GM21723 (cell line): ENCODE results near the gene NAPG.
"Not testable (repeated sequence)": the region's sequence is repeated elsewhere in the genome, so short reads cannot be mapped to it uniquely, and the experiment has no call there.

Source experiments
- ATAC-seq: cut with Tn5 transposase; IDR thresholded peaks from one replicate; pipeline ENCODE4 v1.9.1; 2021; ENCODE audit warnings: mild to moderate bottlenecking, moderate library complexity; ENCODE audit not compliant: unreplicated experiment

Gene NAPG

GRCh38 chr18:10544093-10544748 is 18.4 kb downstream of the NAPG start:
- ATAC-seq, result no peak

DNA sequence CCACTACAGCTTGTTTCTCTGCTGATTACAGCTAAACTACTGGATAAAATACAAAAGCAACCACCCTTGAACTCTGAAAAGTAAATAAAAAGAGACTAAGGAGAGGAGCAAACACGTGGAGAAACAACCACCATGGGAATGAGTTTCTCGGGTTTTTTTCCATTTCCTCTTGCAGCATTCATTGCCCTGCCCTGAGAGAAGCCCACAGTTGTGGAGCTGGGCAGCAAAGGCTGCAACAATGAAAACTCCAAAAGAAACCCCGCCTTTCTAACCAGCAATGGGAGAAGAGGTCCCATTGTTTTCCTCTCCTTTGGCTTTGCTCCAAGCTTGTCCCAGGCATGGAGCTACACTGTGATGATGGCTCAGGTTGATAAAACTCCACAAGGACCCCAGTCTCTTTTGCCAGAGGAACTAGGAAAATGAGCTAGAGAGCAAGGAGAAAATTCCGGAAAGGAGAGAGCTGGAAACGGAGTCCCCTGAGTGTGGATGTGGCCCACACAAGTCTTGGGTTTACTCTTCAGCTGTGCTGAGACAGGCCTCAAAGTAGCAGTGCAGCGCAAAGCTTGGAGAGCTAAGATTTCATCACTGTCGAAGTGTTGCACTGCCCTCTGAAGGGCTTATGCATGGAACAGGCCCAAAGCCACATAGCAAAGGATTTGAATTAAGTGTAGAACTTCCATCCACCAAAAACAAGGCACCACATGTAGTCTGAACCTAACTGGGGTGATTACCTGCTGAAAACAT is 20.9 kb downstream of the NAPG start:
- ATAC-seq, result no peak

DNA sequence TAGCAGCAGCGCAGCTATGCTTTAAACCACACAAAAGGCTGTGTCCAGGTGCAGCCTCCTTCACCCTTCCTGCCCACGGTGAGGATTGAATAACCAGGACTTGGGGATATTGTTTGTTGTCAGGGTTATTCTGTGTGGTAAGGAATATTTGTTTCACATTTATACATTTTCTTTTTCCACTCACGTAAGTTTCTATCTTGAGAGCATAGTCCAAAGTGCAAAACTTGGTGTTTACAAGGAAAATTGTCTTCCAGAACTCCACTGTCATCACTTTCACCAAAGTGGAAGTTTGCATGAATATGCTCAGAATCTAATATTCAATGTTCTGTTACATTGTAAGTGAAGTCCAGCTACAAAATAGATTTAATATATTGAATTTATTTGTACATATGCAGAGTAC is 26.4 kb downstream of the NAPG start:
- no peak for ATAC-seq

DNA sequence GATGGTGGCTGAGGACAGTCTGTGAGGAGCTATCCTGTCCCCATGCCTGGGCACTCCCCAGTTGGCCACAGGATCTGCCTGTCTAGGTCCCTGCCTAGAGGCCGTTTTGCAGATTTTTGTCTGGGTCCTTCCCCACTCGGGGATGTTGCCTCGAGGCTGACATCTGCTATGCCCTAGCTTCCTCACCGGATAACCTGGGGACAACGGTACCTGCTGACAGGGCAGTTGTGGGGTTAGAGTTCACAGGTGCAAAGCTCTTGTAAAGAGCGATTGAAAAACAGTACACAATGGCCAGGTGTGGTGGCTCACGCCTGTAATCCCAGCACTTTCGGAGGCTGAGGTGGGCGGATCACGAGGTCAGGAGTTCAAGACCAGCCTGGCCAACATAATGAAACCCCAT is 30.4 kb downstream of the NAPG start:
- ATAC-seq, result not testable (repeated sequence)

- no peak for ATAC-seq
These were observed 31.4 kb downstream of the NAPG start for GRCh38 chr18:10557085-10557677.

GRCh38 chr18:10558243-10558966 is 32.6 kb downstream of the NAPG start:
- no peak for ATAC-seq

DNA sequence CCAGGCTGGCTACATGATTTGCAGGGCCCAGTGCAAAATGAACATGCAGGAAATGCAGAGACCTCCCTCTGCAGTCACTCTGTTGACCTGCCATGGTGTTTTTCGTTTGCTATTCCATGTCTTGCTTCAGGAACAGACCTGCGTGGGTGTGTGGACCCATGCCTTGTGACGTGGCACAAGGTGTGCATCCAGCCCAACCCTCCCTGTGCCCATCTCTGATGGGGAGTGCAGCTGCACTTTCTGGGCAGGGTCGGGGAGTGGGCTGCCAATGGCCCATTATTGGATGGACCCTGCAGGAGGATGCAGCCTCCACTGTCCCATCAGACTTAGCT is 33.1 kb downstream of the NAPG start:
- ATAC-seq, result no peak

DNA sequence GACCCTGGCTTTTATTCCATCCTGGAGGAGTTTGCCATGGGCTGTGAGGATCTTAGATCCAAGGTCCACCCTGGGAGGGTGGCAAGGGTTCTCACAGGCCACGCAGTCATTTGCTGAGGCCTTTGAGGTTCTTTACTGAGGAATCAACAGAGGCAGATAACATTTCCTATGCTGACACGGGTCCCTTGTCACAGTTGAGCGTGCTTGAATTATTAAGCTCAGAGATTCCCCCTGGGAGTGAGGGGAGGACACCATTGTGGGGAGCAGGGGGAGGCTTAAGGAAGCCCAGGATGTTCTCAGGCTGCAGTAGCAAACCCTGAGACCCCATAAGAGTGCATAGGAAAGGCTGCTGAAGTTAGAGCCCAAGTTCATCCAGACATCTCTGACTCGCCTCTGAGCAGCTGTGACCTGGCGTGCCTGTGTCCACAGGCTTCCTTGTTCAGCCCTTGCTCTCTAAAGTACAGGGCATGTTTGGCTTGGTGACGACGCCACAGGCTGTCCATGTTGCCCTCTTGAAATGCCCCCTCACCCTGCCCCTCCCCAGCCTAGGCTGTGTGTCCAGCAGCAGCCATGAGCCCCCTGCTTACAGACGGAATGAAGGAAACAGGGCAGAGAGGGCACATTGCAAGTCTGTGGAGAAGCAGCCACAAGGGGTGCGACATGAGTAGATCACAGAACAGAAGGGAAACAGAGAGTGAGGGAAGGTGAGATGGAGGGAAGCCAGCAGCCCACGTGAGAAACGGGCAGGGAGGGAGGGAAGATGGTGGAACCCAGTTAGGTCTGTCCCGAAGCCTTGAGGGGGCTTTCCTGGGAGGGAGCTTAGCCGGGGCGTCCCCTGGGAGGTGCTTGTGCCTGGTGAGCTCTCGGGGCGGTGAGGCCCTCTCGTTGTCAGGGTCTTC is 34.0 kb downstream of the NAPG start:
- ATAC-seq, result peak; percentile 44

DNA sequence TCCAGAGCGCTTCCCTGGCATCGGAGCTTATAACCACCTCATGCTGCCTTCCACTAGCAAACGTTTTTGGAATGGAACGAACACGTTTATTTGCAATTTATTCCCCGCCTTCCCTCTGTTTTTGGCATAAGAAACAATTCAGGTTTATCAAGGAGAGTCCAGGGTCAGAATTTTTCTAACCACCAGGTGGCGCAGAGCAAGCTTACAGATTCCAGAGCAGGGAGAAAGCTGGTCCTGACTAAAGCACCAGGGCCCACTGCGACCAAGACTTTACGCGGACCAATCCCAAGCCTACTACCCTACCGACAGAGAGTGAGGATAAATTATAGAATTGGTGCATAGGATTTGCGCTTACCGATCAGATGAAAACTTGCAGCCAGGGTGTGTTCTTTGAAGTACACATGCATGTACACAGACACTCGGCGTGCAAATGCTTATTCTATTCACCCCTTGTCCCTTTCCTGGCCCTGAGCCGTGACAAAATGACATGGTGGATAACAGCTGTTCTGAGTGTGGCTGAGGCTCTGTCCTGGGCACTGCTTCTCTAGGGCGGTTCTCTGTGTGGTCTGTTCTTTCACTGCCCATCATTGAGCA is 34.7 kb downstream of the NAPG start:
- ATAC-seq, result peak; percentile 66

GRCh38 chr18:10562773-10563160 is 36.9 kb downstream of the NAPG start:
- ATAC-seq, result no peak

DNA sequence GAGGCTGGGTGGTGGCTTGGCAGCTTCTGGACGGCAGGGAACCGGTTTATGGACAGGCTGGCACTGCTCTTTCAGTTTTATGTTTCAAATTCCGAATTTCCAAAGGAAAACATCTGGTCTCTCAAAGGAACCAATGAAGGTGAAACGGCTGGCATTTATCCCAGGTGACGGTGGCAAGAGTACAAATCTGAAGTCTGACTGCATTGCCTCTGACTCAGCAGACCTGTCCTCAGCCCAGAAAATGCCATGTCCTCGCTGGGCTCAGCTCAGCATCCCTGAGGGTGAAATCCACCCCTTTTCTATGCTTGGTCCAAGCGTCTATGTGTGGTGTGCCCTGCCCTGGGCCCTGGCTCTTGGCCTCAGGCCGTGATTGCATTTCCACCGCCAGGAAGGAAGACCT is 38.1 kb downstream of the NAPG start:
- ATAC-seq, result no peak

DNA sequence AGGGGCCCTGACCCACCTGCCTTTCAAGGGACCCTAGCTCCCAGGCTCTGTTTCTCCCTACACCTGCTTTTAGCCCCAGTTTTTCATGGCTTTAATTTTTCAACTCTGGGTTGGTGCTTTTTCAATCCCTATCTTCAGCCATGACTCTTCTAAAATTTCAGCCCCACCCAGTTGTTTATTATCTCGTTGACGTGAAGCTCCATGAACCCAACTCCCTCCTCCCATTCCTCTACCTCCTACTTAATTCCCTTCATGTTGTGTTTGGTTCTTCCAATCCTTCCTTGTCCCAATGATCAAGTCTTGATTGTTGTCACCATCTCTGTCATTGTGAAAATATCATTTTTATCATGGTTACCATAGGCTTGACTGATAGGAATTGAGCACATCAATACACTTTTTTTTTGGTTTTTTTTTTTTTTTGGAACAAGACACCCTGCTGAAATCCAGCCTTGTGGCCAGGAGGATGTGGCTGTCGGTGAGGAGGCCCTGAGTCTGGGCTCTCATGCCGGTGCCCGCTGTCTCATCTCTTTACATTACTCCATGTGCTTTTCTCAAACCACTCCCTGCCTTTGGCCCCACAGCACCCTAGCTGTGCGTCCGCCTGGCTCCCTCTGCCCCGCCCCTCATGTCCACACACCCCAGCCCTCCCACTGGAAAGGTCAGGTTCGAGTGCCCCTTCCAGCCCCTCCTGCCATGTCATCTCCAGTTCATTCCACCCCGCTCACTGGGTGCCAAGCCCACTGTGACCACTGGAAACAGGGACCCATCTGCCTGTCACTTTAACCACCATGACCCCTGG is 39.3 kb downstream of the NAPG start:
- ATAC-seq, result no peak

DNA sequence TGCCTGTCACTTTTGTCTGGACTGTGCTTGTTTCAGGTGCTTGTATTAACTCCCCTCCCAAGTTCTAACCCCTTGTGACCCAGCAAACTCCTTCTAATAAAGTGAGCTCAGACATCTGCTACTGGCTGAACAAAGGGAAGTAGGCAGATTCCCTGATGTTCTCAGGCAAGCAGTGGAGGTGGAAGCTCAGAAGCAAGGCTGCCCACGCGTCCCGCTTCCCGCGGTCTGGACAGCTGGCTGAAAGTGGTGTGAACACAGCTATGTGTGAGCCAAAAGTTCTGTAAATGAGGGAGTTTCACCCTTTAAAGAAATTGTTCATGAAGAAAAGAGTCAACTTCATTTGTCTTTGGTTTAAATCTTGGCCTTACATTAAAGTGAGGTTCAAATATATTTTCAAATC is 40.0 kb downstream of the NAPG start:
- ATAC-seq, result no peak

DNA sequence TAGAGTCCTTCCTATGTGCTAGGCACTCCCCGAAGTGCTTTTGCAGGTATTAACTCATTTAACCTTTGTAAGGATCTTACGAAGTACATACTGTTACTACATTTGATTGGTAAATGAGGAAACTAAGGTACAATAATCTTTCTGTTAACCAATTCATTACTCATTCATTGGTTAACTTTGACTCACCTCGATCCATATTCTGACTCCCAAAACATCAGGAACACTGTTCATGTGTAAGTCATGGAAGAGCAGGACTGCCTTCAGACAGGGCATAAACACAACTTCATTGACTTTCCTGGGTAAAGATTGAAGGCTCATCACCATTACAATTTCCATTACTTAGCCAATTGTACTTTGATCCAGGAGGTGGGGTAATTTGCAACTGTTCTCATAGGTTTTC is 40.6 kb downstream of the NAPG start:
- no peak for ATAC-seq

DNA sequence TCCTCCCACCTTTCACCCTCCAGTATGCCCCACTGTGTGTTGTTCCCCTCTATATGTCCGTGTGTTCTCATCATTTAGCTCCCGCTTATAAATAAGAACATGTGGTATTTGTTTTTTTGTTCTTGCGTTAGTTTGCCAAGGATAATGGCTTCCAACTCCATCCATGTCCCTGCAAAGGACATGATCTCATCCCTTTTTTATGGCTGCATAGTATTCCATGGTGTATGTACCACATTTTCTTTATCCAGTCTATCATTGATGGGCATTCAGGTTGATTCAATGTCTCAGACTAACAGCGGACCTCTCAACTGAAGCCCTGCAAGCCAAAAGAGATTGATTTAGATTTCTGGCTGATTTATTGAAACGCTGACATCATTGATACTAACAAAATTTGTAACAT is 44.1 kb downstream of the NAPG start:
- ATAC-seq, result not testable (repeated sequence)

- ATAC-seq, result no peak
These were observed 44.8 kb downstream of the NAPG start for GRCh38 chr18:10570622-10571021.

DNA sequence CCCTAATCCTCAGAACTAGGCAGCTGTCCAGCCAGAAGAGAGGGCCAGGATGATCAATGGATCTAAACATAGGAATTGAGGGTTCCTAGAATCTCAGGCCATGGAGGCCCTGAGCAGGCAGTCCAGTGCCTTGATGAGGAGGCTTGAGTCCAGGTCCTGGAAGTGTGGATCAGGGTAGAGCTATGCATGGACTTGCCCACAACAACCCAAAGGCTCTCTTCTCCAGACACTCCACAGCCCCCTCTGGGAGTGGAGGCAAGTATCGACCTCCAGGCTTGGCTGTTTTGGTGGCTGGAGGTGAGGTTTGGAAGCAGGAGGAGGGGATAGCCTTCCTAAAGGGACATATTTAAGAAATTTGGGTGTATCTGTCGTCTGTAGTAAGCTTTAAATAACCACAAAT is 45.7 kb downstream of the NAPG start:
- ATAC-seq, result no peak

GRCh38 chr18:10573261-10573660 is 47.4 kb downstream of the NAPG start:
- ATAC-seq, result not testable (repeated sequence)

DNA sequence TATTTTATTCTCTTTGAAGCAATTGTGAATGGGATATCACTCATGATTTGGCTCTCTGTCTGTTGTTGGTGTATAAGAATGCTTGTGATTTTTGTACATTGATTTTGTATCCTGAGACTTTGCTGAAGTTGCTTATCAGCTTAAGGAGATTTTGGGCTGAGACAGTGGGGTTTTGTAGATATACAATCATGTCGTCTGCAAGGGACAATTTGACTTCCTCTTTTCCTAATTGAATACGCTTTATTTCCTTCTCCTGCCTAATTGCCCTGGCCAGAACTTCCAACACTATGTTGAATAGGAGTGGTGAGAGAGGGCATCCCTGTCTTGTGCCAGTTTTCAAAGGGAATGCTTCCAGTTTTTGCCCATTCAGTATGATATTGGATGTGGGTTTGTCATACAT is 48.6 kb downstream of the NAPG start:
- not testable (repeated sequence) for ATAC-seq
